Measurements from ENCODE around the gene CPVL. TPM values are rescaled to one million over a fixed set of nuclear protein-coding genes. Genes with fewer than 3 reads are reported as not detected.

The CPVL gene
- total and polyA plus RNA-seq, 2 of the 4 experiments (the other 2 are of a cell fraction): not detected

DNA sequence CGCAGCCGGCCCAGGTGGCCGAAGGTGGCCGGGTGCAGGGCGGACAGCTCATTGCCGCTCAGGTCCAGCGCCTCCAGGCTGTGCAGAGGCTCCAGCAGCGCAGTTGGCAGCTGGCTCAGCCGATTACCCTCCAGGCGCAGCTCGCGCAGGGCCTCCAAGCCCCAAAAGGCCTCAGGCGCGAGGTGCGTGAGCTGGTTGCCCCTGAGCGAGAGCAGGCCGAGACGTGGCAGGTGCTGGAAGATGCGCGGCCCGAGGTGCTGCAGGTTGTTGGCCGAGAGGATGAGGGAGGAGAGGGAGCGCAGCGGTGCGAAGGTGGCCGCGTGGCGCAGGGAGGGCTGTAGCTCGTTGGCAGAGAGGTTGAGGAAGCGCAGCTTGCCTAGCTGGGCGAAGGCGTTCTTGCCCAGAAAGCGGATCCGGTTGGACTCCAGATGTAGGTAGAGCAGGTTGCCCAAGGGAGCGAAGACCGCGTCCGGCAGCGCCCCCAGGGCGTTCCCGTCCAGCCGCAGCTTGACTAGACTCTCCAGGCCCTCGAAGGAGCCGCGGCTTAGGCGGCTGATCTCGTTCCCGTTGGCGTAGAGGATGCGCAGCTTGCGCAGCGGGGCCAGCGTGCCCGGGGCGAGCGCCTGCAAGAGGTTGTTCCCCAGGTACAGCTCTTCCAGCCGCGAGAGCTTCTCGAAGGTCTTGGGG is 189.1 kb downstream of the CPVL start:
- Histone ChIP-seq H2BK120ac (ENCODE audit: low read depth, low read length) (no peak overlapping the region), H3K4ac (ENCODE audit: low read depth, low read length) (no peak overlapping the region), H2AFZ (replicated peaks; ENCODE audit: low read length, poor library complexity) (peak overlapping the region; percentile 77), H3K4me2 (ENCODE audit: low read depth, low read length) (peak overlapping the region; percentile 72; the same call in 1 of the 2 replicates), H4K20me1 (ENCODE audit: insufficient read depth, low read length) (no peaks in the 10 kb centered on the region), H2BK15ac (ENCODE audit: low read depth, low read length) (no peak overlapping the region), H3K9ac (ENCODE audit: low read depth, low read length) (no peak overlapping the region), H2AK5ac (ENCODE audit: low read depth, low read length) (no peak overlapping the region), H4K5ac (ENCODE audit: low read depth, low read length) (no peak overlapping the region), H2BK5ac (ENCODE audit: low read depth, low read length, poor library complexity, severe bottlenecking) (no peak overlapping the region), H3K27ac (ENCODE audit: insufficient read depth, low read length) (no peak overlapping the region), H2BK20ac (ENCODE audit: low read depth, low read length) (no peak overlapping the region), H3K14ac (replicated peaks; ENCODE audit: low read depth, low read length) (no peak overlapping the region), H4K91ac (ENCODE audit: insufficient read depth, low read depth, low read length) (no peak overlapping the region), H3K79me1 (ENCODE audit: low read depth in 1 of 2, low read length in 2 of 2) (no peaks in the 10 kb centered on the region), H3K4me3 (ENCODE audit: insufficient read depth, low read depth, low read length) (no peak overlapping the region; the same call in 1 of the 2 replicates), H3K18ac (ENCODE audit: low read depth, low read length) (no peak overlapping the region), H3K4me1 (ENCODE audit: control insufficient read depth, insufficient read depth, low read length) (peaks cover 9% of the 10 kb centered on the region), H3K9me1 (ENCODE audit: insufficient read depth, low read length) (no peaks in the 10 kb centered on the region), H3K23ac (ENCODE audit: low read depth, low read length) (no peak overlapping the region), H4K8ac (ENCODE audit: low read depth in 2 of 2, low read length in 2 of 2) (no peak overlapping the region), H3K56ac (ENCODE audit: extremely low read depth, insufficient read depth, low read length) (no peak overlapping the region), H3K9me3 (ENCODE audit: control insufficient read depth, insufficient read depth, low read length) (peaks cover 7% of the 10 kb centered on the region; the same call in 1 of the 2 replicates), H3K36me3 (ENCODE audit: control insufficient read depth, insufficient read depth, low read length) (no peaks in the 10 kb centered on the region), H2AK9ac (replicated peaks; ENCODE audit: low read depth, low read length, poor library complexity) (no peak overlapping the region), H3K27me3 (ENCODE audit: control insufficient read depth, insufficient read depth, low read length) (peaks cover 58% of the 10 kb centered on the region)
- 4% methylated on average over 17 of the region's 59 CpGs; no CpG with 5 or more reads in 1 of the 2 experiments for WGBS, 2 experiments (ENCODE audit: extremely low coverage in 2 of 2, insufficient read length in 1 of 2)
- intact Hi-C loops (cut with micrococcal nuclease): no loop called here
- in situ Hi-C loops (cut with MboI; ENCODE audit: low sequenced_read_pairs): no loop called here
- no peak for TF ChIP-seq CEBPB (IDR thresholded peaks at IDR 0.05; ENCODE audit: low read depth, low read length)
- no peak for TF ChIP-seq NFE2L2 (IDR thresholded peaks at IDR 0.05; ENCODE audit: low read depth, low read length)
- no peak for TF ChIP-seq RFX5 (IDR thresholded peaks at IDR 0.05; ENCODE audit: low read depth, low read length)
- no peak for TF ChIP-seq BHLHE40 (IDR thresholded peaks at IDR 0.05; ENCODE audit: low read depth, low read length)
- TF ChIP-seq MAZ (IDR thresholded peaks at IDR 0.05; ENCODE audit: borderline replicate concordance, low read depth, low read length): no peak
- no peak for TF ChIP-seq POLR2A (IDR thresholded peaks at IDR 0.05; ENCODE audit: low read depth, low read length)
- TF ChIP-seq USF2 (IDR thresholded peaks at IDR 0.05; ENCODE audit: low read depth, low read length): no peak
- no peak for TF ChIP-seq RCOR1 (IDR thresholded peaks at IDR 0.05; ENCODE audit: insufficient replicate concordance, low read length)
- no peak for TF ChIP-seq RAD21 (IDR thresholded peaks at IDR 0.05; ENCODE audit: low read length)
- TF ChIP-seq SMC3 (IDR thresholded peaks at IDR 0.05; ENCODE audit: low read depth, low read length): no peak
- TF ChIP-seq FOS (IDR thresholded peaks at IDR 0.05; ENCODE audit: low read depth, low read length): no peak
- no peak for TF ChIP-seq MXI1 (IDR thresholded peaks at IDR 0.05; ENCODE audit: borderline replicate concordance, low read depth, low read length)
- BruUV-seq (replicated peaks): no TSS peak
- DNase-seq (no peak), ATAC-seq (ENCODE audit: low read depth) (no peak; the same call in 1 of the 2 replicates)
- POLR2A ChIA-PET (ENCODE audit: unreplicated experiment): no interaction called here
- dilution Hi-C loops (cut with HindIII; ENCODE audit: low sequenced_read_pairs, unreplicated experiment): no loop called here
- CTCF ChIA-PET: interaction anchor here (0.7 to 1.6 kb wide), 5 partner anchors 10 to 145 kb away, joined by 3 to 6 read pairs (median 3); no protein-coding TSS in a partner anchor

Measured in IMR-90 (cell line).